OCI-LY1 (cell line): ENCODE measurements around the gene EPHA4.

ENCODE experiments used
- H2AFZ ChIP-seq: fragments of 200-600 bp; sonication (generic), shearing (Covaris generic); 2 replicates; pipeline ENCODE4 v1.6.0; 2014; ENCODE audit warnings: antibody characterized with exemption, mild to moderate bottlenecking, low read length
- H3F3A ChIP-seq: fragments of 200-600 bp; sonication (generic), shearing (Covaris generic); 2 replicates; pipeline ENCODE4 v1.6.0; 2014; ENCODE audit warnings: mild to moderate bottlenecking, antibody characterized with exemption, low read length, moderate library complexity; ENCODE audit not compliant: insufficient read depth
- H3K27ac ChIP-seq: fragments of 200-600 bp; sonication (generic); 2 replicates; pipeline ENCODE4 v1.5.1; 2014; ENCODE audit warnings: low read length, mixed run types, mild to moderate bottlenecking, low read depth; ENCODE audit not compliant: poor library complexity, severe bottlenecking
- H3K27me3 ChIP-seq: fragments of 200-600 bp; sonication (generic); 2 replicates; pipeline ENCODE4 v1.6.0; 2014; ENCODE audit warnings: antibody characterized with exemption, mild to moderate bottlenecking, low read length, moderate library complexity; ENCODE audit not compliant: insufficient read depth
- H3K36me3 ChIP-seq: fragments of 200-600 bp; sonication (generic); 2 replicates; pipeline ENCODE4 v1.6.1; 2014; ENCODE audit warnings: mild to moderate bottlenecking, antibody characterized with exemption, low read length, moderate library complexity, mixed read lengths; ENCODE audit not compliant: insufficient read depth
- H3K4me1 ChIP-seq: fragments of 200-600 bp; sonication (generic); 2 replicates; pipeline ENCODE4 v1.5.1; 2014; ENCODE audit warnings: mild to moderate bottlenecking, low read length, moderate library complexity; ENCODE audit not compliant: insufficient read depth, severe bottlenecking
- H3K4me2 ChIP-seq: fragments of 200-600 bp; sonication (generic), shearing (Covaris generic); 2 replicates; pipeline ENCODE4 v1.6.1; 2014; ENCODE audit warnings: low read length
- H3K4me3 ChIP-seq: fragments of 200-600 bp; sonication (generic); 2 replicates; pipeline ENCODE4 v1.5.1; 2014; ENCODE audit warnings: low read length, low read depth, mild to moderate bottlenecking, mixed read lengths; ENCODE audit not compliant: poor library complexity, severe bottlenecking
- H3K79me2 ChIP-seq: fragments of 200-600 bp; shearing (Covaris generic); 2 replicates; pipeline ENCODE4 v1.6.1; 2016; ENCODE audit warnings: mixed run types, low read length, mixed read lengths; ENCODE audit not compliant: insufficient read depth
- H3K9ac ChIP-seq: fragments of 200-600 bp; sonication (generic), shearing (Covaris generic); 2 replicates; pipeline ENCODE4 v1.6.1; 2014; ENCODE audit warnings: mild to moderate bottlenecking, low read length, mixed read lengths
- H3K9me2 ChIP-seq: fragments of 200-600 bp; sonication (generic), shearing (Covaris generic); 2 replicates; pipeline ENCODE4 v1.6.1; 2014; ENCODE audit warnings: low read depth, mild to moderate bottlenecking, low read length, mixed read lengths
- H3K9me3 ChIP-seq: fragments of 200-600 bp; shearing (Covaris generic); 2 replicates; pipeline ENCODE4 v1.6.1; 2014; ENCODE audit warnings: low read length, mixed read lengths
- H4K20me1 ChIP-seq: fragments of 200-600 bp; sonication (generic), shearing (Covaris generic); 2 replicates; pipeline ENCODE4 v1.6.0; 2016; ENCODE audit warnings: mild to moderate bottlenecking, low read length; ENCODE audit not compliant: insufficient read depth
- CTCF ChIP-seq: fragments of 200-600 bp; sonication (generic), shearing (Covaris generic); IDR thresholded peaks from 2 replicates; pipeline ENCODE4 v1.5.1; 2017; ENCODE audit warnings: mild to moderate bottlenecking, antibody characterized with exemption, low read length, moderate library complexity, mixed read lengths
- EZH2 ChIP-seq: fragments of 200-600 bp; sonication (generic), shearing (Covaris generic); IDR thresholded peaks from 2 replicates; pipeline ENCODE4 v1.8.0; 2017; ENCODE audit warnings: borderline replicate concordance, mixed run types, mild to moderate bottlenecking, antibody characterized with exemption, low read length, moderate library complexity, mixed read lengths

The EPHA4 gene

GRCh38 chr2:221569871-221570270 is 2.2 kb downstream of the EPHA4 start:
- no peak overlapping the region for H3K4me2 ChIP-seq
- H3K9ac ChIP-seq: no peak overlapping the region
- H3K27me3 ChIP-seq: no peaks in the 10 kb centered on the region

GRCh38 chr2:221569425-221569845 is 2.7 kb downstream of the EPHA4 start:
- Histone ChIP-seq H3K4me3 (no peak overlapping the region), H2AFZ (no peak overlapping the region), H3K4me2 (no peak overlapping the region)

More at GRCh38 chr2:221569871-221570270, 2.2 kb downstream of the EPHA4 start:
- H3F3A ChIP-seq: no peaks in the 10 kb centered on the region
- no peaks in the 10 kb centered on the region for H3K9me2 ChIP-seq
- H3K9me3 ChIP-seq: no peaks in the 10 kb centered on the region
- no peak overlapping the region for H3K27ac ChIP-seq
- no peak for TF ChIP-seq CTCF
- TF ChIP-seq EZH2: no peak
- H4K20me1 ChIP-seq: no peaks in the 10 kb centered on the region
- H2AFZ ChIP-seq: no peak overlapping the region
- no peaks in the 10 kb centered on the region for H3K79me2 ChIP-seq
- no peak overlapping the region for H3K4me3 ChIP-seq
- H3K4me1 ChIP-seq: no peaks in the 10 kb centered on the region
- no peaks in the 10 kb centered on the region for H3K36me3 ChIP-seq

GRCh38 chr2:221568299-221568698 is 3.8 kb downstream of the EPHA4 start:
- Histone ChIP-seq H3K27me3 (no peaks in the 10 kb centered on the region), H3K9me2 (no peaks in the 10 kb centered on the region), H3K4me3 (no peak overlapping the region), H4K20me1 (no peaks in the 10 kb centered on the region), H3K36me3 (no peaks in the 10 kb centered on the region), H3F3A (no peaks in the 10 kb centered on the region), H3K4me1 (no peaks in the 10 kb centered on the region), H3K79me2 (no peaks in the 10 kb centered on the region), H3K27ac (no peak overlapping the region), H3K9ac (no peak overlapping the region), H2AFZ (no peak overlapping the region), H3K9me3 (no peaks in the 10 kb centered on the region), H3K4me2 (no peak overlapping the region)
- no peak for TF ChIP-seq EZH2
- no peak for TF ChIP-seq CTCF

More at GRCh38 chr2:221569425-221569845, 2.7 kb downstream of the EPHA4 start:
- Histone ChIP-seq H3K9ac (no peak overlapping the region), H3K27ac (no peak overlapping the region), H3K4me1 (no peaks in the 10 kb centered on the region), H3K36me3 (no peaks in the 10 kb centered on the region), H3K79me2 (no peaks in the 10 kb centered on the region), H4K20me1 (no peaks in the 10 kb centered on the region), H3K9me3 (no peaks in the 10 kb centered on the region), H3F3A (no peaks in the 10 kb centered on the region), H3K9me2 (no peaks in the 10 kb centered on the region), H3K27me3 (no peaks in the 10 kb centered on the region)
- TF ChIP-seq CTCF (no peak), EZH2 (no peak)
